Loucy (cell line): ENCODE results near the gene TOP3B.

ENCODE experiments used
- EZH2phosphoT487 ChIP-seq: fragments of 200-600 bp; IDR thresholded peaks from 2 replicates; pipeline ENCODE4 v1.6.1; 2018; ENCODE audit warnings: antibody characterized with exemption, mild to moderate bottlenecking, moderate library complexity, borderline replicate concordance
- TF ChIP-seq, protein P1 (sequence below): fragments of 200-600 bp; sonication (generic); conservative IDR thresholded peaks from 2 replicates; pipeline ENCODE4 v1.5.1; 2014; ENCODE audit warnings: mild to moderate bottlenecking, antibody characterized with exemption, low read length

GRCh38 chr22:21949569-21949918 is 33.0 kb downstream of the TOP3B start:
- TF ChIP-seq, protein P1, sequence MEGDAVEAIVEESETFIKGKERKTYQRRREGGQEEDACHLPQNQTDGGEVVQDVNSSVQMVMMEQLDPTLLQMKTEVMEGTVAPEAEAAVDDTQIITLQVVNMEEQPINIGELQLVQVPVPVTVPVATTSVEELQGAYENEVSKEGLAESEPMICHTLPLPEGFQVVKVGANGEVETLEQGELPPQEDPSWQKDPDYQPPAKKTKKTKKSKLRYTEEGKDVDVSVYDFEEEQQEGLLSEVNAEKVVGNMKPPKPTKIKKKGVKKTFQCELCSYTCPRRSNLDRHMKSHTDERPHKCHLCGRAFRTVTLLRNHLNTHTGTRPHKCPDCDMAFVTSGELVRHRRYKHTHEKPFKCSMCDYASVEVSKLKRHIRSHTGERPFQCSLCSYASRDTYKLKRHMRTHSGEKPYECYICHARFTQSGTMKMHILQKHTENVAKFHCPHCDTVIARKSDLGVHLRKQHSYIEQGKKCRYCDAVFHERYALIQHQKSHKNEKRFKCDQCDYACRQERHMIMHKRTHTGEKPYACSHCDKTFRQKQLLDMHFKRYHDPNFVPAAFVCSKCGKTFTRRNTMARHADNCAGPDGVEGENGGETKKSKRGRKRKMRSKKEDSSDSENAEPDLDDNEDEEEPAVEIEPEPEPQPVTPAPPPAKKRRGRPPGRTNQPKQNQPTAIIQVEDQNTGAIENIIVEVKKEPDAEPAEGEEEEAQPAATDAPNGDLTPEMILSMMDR, result no peak
- no peak for TF ChIP-seq EZH2phosphoT487
